C4-2B (cell line): ENCODE data around the gene MMRN1.

Source experiments
- ZFX ChIP-seq: fragments of 450-650 bp; IDR thresholded peaks from 2 replicates; pipeline ENCODE4 v1.6.1; 2017
- TF ChIP-seq, protein P1 (sequence below): fragments of 450-650 bp; conservative IDR thresholded peaks from 2 replicates; pipeline ENCODE4 v1.5.1; 2017; ENCODE audit warnings: mild to moderate bottlenecking

- TF ChIP-seq, protein P1, sequence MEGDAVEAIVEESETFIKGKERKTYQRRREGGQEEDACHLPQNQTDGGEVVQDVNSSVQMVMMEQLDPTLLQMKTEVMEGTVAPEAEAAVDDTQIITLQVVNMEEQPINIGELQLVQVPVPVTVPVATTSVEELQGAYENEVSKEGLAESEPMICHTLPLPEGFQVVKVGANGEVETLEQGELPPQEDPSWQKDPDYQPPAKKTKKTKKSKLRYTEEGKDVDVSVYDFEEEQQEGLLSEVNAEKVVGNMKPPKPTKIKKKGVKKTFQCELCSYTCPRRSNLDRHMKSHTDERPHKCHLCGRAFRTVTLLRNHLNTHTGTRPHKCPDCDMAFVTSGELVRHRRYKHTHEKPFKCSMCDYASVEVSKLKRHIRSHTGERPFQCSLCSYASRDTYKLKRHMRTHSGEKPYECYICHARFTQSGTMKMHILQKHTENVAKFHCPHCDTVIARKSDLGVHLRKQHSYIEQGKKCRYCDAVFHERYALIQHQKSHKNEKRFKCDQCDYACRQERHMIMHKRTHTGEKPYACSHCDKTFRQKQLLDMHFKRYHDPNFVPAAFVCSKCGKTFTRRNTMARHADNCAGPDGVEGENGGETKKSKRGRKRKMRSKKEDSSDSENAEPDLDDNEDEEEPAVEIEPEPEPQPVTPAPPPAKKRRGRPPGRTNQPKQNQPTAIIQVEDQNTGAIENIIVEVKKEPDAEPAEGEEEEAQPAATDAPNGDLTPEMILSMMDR = no peak
- TF ChIP-seq ZFX = no peak
These were observed 15.2 kb downstream of the MMRN1 start for GRCh38 chr4:89909889-89910288.
